Measurements from ENCODE around the gene RIC8A.

- TF ChIP-seq, protein P1, sequence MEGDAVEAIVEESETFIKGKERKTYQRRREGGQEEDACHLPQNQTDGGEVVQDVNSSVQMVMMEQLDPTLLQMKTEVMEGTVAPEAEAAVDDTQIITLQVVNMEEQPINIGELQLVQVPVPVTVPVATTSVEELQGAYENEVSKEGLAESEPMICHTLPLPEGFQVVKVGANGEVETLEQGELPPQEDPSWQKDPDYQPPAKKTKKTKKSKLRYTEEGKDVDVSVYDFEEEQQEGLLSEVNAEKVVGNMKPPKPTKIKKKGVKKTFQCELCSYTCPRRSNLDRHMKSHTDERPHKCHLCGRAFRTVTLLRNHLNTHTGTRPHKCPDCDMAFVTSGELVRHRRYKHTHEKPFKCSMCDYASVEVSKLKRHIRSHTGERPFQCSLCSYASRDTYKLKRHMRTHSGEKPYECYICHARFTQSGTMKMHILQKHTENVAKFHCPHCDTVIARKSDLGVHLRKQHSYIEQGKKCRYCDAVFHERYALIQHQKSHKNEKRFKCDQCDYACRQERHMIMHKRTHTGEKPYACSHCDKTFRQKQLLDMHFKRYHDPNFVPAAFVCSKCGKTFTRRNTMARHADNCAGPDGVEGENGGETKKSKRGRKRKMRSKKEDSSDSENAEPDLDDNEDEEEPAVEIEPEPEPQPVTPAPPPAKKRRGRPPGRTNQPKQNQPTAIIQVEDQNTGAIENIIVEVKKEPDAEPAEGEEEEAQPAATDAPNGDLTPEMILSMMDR (IDR thresholded peaks at IDR 0.05; ENCODE audit: insufficient read depth, low read depth, low read length) = no peak
- no peak for TF ChIP-seq EZH2 (IDR thresholded peaks at IDR 0.05; ENCODE audit: insufficient read depth, low read length)
These were observed 50.4 kb downstream of the RIC8A start for GRCh38 chr11:257766-258493.
